Ishikawa (cell line): ENCODE data around the gene RPP25.

Experiments used
- CEBPB ChIP-seq: IDR thresholded peaks from 2 replicates; pipeline ENCODE4 v1.6.1; 2012
- CREB1 ChIP-seq: IDR thresholded peaks from 2 replicates; pipeline ENCODE4 v1.6.1; 2012; ENCODE audit warnings: low read depth
- EGR1 ChIP-seq: IDR thresholded peaks from 2 replicates; pipeline ENCODE4 v1.6.1; 2012
- EP300 ChIP-seq: IDR thresholded peaks from 2 replicates; pipeline ENCODE4 v1.6.1; 2012; ENCODE audit warnings: borderline replicate concordance
- FOXM1 ChIP-seq: IDR thresholded peaks from 2 replicates; pipeline ENCODE4 v1.6.1; 2012; ENCODE audit warnings: low read depth, borderline replicate concordance
- MAX ChIP-seq: IDR thresholded peaks from 2 replicates; pipeline ENCODE4 v1.6.1; 2012
- NFIC ChIP-seq: IDR thresholded peaks from 2 replicates; pipeline ENCODE4 v1.6.1; 2012
- RAD21 ChIP-seq: IDR thresholded peaks from 2 replicates; pipeline ENCODE4 v1.6.1; 2012; ENCODE audit warnings: low read depth
- REST ChIP-seq: IDR thresholded peaks from 2 replicates; pipeline ENCODE4 v1.6.1; 2012; ENCODE audit warnings: low read depth, mild to moderate bottlenecking
- TAF1 ChIP-seq: IDR thresholded peaks from 2 replicates; pipeline ENCODE4 v1.6.1; 2012; ENCODE audit warnings: low read depth, mild to moderate bottlenecking
- TEAD4 ChIP-seq: IDR thresholded peaks from 2 replicates; pipeline ENCODE4 v1.6.1; 2012
- USF1 ChIP-seq: IDR thresholded peaks from 2 replicates; pipeline ENCODE4 v1.6.1; 2012
- YY1 ChIP-seq: IDR thresholded peaks from 2 replicates; pipeline ENCODE4 v1.6.1; 2012; ENCODE audit warnings: low read depth
- ZBTB7A ChIP-seq: IDR thresholded peaks from 2 replicates; pipeline ENCODE4 v1.6.1; 2012; ENCODE audit warnings: low read depth

Gene RPP25

GRCh38 chr15:74906450-74907162 lies 50.0 kb downstream of the RPP25 start, which contains the start of gene FAM219B:
FAM219B (minus strand) TSS chr15:74906851; CDS start chr15:74906800, 51 bp downstream.
- TF ChIP-seq YY1, result peak; percentile 92
- TF ChIP-seq TEAD4, result no peak
- TF ChIP-seq CREB1, result no peak
- no peak for TF ChIP-seq ZBTB7A
- TF ChIP-seq EP300, result no peak
- no peak for TF ChIP-seq FOXM1
- no peak for TF ChIP-seq NFIC
- 0 out of 2 replicates have a peak, but pooled peaks have one; percentile 5 for TF ChIP-seq REST
- peak; percentile 11; the same call in 1 of the 2 replicates for TF ChIP-seq MAX
- peak; percentile 67; the same call in 1 of the 2 replicates for TF ChIP-seq CEBPB
- no peak for TF ChIP-seq USF1
- peak; percentile 94 for TF ChIP-seq TAF1
- TF ChIP-seq EGR1, result no peak

GRCh38 chr15:74906067-74906449 lies 50.5 kb downstream of the RPP25 start:
- TF ChIP-seq USF1 (no peak), MAX (no peak), FOXM1 (no peak), YY1 (no peak), RAD21 (no peak), ZBTB7A (no peak), CREB1 (no peak), NFIC (no peak)
